Epithelial cell of proximal tubule (primary cell): ENCODE measurements around the gene TRIM16. TPM values are rescaled to one million over a fixed set of nuclear protein-coding genes. Genes with fewer than 3 reads are reported as not detected.
"Not testable (repeated sequence)": the region's sequence is repeated elsewhere in the genome, so short reads cannot be mapped to it uniquely, and the experiment has no call there.

Experiments
- DNase-seq: peaks from one replicate; pipeline ENCODE4 v3.0.0-alpha.2; 2011; ENCODE audit warnings: low read depth
- H3K4me3 ChIP-seq: 2 replicates; pipeline ENCODE4 v1.5.1; 2011; ENCODE audit warnings: low read depth, mild to moderate bottlenecking, low read length
- total RNA-seq: library from RNA; depleted of rRNA; stranded (reverse); fragments of >200 nt; gene quantifications from 2 replicates; pipeline ENCODE4 v1.2.3, GENCODE V29; 2015
- TF ChIP-seq, protein P1 (sequence below): conservative IDR thresholded peaks from 2 replicates; pipeline ENCODE4 v1.5.1; 2012; ENCODE audit warnings: low read depth, mild to moderate bottlenecking, low read length

TRIM16 gene
- total RNA-seq, 1 donor from 2014 or later: 25.0 TPM

DNA sequence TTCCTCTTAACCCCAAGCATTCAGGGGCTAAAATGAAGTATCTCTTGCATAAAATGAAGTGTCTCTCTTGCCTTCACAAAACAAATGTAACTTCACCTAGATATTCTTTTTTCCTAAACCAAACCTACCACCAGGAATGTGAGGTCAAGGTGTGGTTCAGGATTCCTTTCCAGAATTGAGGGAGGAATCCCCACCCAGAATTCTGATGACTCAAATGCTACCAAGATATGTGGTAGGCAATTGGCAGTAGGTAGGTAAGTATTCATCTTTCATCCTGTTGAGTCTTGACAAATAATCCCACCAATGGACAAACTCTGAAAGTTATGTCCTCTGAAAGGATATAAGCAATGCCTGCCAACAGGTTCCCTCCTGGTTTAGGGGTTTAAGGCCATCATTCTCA is 26.2 kb downstream of the TRIM16 start:
- DNase-seq: no peak
- TF ChIP-seq, protein P1, sequence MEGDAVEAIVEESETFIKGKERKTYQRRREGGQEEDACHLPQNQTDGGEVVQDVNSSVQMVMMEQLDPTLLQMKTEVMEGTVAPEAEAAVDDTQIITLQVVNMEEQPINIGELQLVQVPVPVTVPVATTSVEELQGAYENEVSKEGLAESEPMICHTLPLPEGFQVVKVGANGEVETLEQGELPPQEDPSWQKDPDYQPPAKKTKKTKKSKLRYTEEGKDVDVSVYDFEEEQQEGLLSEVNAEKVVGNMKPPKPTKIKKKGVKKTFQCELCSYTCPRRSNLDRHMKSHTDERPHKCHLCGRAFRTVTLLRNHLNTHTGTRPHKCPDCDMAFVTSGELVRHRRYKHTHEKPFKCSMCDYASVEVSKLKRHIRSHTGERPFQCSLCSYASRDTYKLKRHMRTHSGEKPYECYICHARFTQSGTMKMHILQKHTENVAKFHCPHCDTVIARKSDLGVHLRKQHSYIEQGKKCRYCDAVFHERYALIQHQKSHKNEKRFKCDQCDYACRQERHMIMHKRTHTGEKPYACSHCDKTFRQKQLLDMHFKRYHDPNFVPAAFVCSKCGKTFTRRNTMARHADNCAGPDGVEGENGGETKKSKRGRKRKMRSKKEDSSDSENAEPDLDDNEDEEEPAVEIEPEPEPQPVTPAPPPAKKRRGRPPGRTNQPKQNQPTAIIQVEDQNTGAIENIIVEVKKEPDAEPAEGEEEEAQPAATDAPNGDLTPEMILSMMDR: no peak
- H3K4me3 ChIP-seq: no peak overlapping the region

DNA sequence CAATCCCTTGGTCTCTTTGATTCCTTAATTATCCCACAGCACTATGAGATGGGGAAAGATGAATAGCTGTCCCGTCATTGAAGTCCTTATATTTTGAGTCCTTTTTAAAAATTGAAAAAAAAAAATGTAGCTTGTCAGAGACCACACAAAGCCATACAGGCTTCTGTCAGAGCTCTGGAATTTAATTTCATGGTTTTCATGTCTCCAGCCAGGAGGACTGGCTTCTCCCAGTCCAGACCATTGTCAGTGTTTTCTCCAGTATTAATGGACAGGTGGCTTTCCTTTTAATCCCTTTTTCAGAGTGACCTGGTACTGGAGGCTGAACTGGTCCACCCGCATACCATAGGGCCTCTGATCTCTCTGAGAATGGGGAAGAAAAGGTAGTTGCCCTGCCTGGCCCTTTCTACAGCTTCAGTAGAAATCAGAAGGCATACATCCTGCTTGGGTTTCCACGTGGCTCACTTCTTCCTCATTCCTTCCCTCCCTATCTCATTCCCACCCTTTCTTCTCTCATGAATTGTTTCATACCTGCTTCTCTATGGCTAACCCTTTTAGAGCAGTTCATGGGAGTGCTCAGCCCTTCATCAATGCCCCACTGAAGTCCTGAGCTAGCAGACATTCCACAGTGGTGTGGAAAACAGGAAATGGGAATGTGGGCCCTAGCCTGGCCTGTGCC is 29.1 kb downstream of the TRIM16 start:
- DNase-seq: no peak
- TF ChIP-seq, protein P1: no peak
- H3K4me3 ChIP-seq: no peak overlapping the region

DNA sequence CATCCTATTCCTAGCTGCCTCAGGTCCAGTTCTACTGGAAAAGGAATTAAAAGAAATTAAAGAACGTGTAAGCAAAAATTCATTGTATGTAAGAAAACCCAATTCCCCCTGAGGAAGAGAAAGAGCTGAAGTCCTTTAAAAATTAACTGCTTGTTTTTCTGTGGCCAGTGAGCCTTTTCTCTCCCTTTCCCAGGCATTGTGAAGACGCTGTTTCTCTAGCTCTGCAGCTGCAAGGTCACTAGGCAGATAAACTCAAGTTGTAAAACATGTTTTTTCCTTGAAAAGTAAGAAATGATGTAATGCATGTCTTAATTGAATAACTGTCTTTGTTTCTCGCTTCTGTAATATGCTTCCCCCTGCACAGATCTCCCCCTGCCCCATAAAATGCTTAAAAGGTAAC is 29.7 kb downstream of the TRIM16 start:
- not testable (repeated sequence) for DNase-seq, H3K4me3 ChIP-seq

DNA sequence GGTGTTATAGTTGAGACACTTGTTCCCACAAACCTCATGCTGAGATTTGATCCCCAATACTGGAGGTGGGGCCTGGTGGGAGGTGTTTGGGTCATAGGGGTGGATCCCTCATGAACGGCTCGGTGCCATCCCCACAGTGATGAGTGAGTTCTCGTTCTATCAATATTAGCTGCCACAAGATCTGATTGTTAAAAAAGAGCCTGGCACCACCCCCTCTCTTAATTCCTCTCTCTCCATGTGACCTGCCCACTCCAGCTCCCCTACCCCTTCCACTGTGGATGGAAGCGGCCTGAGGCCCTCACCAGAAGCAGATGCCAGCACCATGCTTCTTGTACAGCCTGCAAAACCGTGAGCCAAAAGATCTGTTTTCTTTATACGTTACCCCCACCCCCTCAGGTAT is 31.2 kb downstream of the TRIM16 start:
- H3K4me3 ChIP-seq: no peak overlapping the region
- DNase-seq: no peak
- TF ChIP-seq, protein P1: no peak

DNA sequence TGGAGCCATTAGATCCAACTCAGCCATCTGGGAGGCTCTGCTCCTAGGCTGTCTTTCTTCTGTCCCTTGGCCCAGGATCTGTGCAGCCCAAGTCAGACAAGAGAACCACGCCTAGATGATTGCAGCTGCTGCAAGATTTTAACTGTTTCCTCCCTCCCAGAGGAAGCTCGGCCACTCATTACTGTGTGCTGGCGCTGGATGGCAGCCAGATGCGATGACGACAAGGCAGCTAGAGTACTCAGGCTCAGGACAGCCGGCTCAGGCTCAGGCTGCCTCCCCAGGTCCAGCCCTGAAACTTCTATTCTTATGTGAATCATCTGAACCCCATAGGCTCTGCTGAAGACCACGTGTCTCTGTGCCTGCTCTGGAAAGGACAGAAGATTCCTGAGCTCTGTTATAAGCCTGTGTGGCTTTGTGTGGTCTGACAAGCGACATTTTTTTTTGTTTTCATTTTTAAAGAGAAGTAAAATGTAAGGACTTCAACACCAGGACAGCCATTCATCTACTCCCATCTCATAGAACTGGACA is 32.5 kb downstream of the TRIM16 start:
- peak overlapping the region; percentile 73 for H3K4me3 ChIP-seq
- peak; percentile 89 for DNase-seq
- TF ChIP-seq, protein P1: no peak

DNA sequence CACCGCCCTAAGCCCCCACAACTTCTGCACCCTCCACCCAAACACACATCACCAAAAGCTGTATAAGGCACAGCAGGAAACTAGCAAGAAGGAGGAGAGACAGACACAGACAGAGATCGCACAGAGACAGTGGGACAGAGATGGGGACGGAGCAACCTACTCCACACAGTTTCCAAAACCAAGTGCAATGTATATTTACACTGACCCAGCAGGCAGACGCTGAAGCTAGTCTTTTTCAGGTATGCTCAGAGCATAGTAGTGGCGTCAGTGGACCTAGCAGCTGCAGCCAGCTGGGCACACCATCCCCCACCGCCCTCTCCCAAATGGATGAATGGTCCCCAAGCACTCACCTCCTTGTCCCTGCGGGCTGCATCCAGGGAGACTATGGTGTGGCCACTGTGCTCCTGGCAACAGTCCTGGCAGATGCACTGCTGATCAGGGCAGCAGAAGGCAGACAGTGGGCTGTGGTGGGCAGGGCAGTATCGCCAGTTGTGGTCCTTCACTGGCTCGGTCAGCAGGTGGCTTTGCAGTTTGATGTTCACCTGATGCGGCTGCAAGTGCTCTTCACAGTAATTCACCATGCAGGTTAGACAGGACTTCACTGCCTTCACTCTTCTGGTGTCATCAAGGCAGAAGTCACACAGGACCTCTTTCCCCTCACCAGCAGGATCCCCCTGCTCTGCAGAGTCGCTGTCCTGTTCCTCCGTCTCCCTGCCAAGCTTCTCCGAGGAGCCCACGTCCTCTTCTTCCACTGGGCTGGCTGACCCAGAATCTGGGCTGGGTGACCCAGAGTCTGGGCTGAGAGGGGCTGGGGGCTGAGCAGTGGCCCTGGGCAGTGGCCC is 33.1 kb downstream of the TRIM16 start:
- DNase-seq: no peak
- H3K4me3 ChIP-seq: peak overlapping the region; percentile 73
- TF ChIP-seq, protein P1: no peak

DNA sequence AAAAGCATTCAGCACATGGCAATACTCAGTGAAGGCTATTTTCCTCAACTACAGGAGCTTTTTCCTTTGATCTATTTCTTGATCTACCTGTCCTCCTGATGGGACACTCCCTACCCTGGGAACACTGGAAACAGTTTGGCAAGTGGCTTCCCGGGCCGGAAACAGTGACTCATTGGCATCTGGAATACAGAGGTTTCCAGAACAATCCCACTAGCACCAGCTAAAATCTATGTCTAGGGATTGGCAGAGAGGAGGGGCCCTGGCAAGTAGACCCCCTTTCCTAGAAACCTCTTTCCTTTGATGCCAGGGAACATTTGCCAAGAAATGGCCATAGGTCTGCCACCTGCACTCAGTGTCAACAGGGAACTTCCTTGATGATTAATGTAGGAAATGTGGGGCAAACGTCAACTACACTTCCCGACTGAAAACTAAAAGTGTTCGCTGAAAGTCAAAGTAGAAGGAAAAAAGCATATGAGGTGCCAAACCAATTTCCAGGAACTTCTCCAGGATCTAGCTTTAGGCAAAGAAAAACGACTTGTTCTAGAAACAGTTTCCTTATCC is 34.2 kb downstream of the TRIM16 start:
- DNase-seq: no peak
- peak overlapping the region; percentile 73 for H3K4me3 ChIP-seq
- TF ChIP-seq, protein P1: no peak
